Endometrium (tissue), 2 donors: ENCODE results near the gene GIMD1.
"Not testable (repeated sequence)": the region's sequence is repeated elsewhere in the genome, so short reads cannot be mapped to it uniquely, and the experiment has no call there.

ENCODE experiments used
- FAIRE-seq: peaks from 2 replicates; lab custom pipeline; 2012; peaks lifted over from hg19 to GRCh38; lab: Jason Lieb, UNC
- donor health status: control.
- donor health status: control.

GIMD1 gene

DNA sequence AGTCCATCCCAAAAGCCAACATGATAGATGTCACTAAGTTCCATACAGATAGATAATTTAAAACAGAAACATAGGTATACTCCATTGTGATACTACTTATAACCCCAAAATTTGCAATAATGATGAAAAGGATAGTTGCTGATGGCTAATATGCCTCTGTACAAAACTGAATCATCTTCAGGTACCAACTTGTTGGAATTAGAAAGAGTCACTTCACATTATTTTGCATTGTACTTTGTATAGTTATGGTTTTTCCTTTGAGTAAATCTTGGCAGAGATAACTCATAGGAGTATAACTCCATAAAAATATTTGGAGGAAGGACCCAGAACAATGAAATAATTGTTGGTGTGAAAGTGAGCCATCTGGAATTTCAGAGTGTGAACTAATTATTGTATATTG lies 17.6 kb downstream of the GIMD1 start:
- FAIRE-seq, result no peak

DNA sequence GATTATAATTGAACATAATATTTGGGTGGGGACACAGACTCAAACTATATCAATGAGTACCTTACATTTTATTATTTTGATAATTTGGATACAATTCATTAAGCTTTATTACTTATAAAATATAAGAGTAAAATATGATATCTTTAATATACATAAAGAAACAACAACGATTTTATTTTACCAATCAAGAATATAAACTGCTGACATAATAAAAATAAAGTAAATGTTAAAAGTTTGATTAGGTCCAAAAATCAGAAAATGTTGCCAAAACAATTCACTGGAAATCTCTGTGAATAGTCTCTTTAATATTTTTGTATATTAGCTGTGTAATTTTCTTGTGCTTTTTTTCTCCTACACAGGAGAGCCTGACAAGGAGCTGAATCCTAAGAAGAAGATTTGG lies 21.4 kb downstream of the GIMD1 start:
- FAIRE-seq, result no peak

DNA sequence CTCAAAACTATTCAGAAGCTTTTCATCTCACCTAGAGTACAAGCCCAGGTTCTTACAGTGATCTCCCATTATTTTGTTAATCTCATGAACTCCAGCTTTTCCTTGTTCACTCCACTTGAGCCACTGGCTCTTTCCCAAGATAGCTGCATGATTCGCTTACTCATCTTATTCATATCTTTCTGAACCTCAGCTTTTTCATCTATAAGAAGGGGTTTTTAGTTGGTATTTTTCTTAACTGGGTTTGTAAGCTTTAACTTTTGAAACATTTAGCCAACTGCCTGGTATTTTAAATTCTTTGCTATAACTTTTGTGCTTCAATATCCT lies 24.0 kb downstream of the GIMD1 start:
- no peak for FAIRE-seq

DNA sequence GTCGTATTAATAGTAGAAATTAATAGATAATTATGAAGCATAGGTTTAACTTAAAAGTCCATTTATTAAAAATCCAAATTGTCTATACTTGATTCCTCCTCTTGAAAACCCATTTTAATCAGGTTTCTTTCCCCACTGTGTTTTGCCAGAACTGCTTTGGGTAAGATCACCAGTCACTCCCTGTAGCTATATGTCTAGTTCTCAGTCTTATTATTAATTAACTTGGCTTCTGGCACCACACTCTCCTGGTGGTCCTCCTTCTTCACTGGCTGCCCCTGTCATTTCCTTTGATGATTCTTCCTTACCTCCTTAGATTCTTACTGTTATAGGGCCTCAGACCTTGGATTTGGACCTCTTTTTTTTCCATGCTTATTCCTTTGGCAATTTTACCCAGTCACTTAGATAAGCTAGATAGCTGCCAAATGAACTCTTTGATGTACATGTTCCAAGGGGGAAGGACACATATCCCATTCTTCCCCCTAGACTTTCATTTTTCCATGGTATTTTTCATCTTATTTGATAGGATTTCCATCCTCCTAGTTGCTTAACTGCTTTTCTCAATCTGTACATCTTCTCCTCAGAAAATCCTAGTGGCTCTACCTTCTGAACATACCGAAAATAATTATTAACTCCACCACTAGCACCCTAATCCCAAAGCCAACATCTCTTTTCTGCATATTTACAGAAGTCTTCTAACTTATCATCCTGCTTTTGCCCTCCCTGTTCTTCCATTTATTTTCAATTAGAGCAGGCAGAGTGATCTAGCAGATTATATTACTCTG lies 24.5 kb downstream of the GIMD1 start:
- no peak for FAIRE-seq

DNA sequence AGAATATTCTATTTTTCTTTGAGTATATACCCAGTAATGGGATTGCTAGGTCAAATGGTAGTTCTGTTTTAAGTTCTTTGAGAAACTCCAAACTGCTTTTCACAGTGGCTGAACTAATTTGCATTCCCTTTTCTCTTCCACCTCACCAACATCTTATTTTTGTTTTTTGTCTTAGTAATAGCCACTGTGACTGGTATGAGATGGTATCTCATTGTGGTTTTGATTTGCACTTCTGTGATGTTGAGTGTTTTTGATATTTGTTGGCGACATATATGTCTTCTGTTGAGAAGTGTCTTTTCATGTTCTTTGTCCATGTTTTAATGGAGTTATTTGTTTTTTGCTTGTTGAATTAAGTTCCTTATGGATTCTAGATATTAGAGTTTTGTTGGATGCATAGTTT lies 27.8 kb downstream of the GIMD1 start:
- no peak for FAIRE-seq

DNA sequence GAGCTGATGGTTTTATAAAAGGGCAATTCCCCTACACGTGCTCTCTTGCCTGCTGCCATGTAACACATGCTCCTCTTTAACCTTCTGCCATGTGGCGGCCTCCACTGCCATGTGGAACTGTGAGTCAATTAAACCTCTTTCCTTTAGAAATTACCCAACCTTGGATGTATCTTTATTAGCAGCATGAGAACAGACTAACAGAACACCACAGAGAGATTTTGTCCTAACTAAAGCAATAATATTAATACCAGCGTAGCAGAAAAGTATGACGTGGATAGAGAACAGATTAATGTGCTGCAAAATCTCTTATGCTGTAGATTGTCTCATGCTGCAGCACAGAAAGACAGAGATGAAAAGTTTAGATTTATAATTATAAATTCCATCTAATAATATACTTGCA lies 29.1 kb downstream of the GIMD1 start:
- no peak for FAIRE-seq

DNA sequence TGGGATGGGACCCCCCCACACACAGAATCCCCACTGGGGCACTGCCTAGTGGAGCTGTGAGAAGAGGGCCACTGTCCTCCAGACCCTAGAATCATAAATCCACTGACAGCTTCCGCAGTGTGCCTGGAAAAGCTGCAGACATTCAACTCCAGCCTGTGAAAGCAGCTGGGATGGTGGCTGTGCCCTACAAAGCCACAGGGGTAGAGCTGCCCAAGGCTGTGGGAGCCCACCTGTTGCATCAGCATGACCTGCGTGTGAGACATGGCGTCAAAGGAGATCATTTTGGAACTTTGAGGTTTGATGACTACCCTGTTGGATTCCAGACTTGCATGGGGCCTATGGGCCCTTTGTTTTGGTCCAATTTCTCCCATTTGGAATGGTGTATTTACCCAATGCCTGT lies 29.9 kb downstream of the GIMD1 start:
- FAIRE-seq, result no peak

DNA sequence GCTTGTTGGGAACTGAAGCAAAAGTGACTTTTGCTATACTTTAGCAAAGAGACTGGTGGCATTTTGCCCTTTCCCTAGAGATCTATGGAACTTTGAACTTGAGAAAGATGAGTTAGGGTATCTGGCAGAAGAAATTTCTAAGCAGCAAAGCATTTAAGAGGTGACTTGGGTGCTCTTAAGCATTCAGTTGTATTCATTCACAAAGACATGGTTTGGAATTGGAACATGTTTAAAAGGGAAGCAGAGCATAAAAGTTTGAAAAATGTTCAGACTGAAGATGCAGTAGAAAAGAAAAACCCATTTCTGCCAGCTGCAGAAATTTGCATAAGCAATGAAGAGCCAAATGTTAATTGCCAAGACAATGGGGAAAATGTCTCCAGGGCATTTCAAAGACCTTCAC lies 30.7 kb downstream of the GIMD1 start:
- no peak for FAIRE-seq

DNA sequence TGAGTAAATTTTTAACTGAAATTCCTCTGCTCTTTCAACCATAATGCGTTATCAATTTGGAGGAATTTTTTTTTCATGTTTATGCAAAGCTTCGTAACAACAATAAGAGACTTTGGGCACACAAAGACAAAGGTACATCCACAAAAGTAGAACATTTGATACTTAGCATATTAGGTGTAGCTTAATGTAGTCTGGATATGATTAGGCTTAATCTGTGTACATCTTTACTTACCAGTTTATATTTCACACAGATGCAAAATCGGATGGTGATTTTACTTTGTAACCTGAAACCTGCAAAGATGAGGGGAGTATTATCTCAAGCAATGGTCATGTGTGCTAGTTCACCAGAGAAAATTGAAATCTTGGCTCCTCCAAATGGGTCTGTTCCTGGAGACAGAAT lies 32.0 kb downstream of the GIMD1 start:
- no peak for FAIRE-seq

DNA sequence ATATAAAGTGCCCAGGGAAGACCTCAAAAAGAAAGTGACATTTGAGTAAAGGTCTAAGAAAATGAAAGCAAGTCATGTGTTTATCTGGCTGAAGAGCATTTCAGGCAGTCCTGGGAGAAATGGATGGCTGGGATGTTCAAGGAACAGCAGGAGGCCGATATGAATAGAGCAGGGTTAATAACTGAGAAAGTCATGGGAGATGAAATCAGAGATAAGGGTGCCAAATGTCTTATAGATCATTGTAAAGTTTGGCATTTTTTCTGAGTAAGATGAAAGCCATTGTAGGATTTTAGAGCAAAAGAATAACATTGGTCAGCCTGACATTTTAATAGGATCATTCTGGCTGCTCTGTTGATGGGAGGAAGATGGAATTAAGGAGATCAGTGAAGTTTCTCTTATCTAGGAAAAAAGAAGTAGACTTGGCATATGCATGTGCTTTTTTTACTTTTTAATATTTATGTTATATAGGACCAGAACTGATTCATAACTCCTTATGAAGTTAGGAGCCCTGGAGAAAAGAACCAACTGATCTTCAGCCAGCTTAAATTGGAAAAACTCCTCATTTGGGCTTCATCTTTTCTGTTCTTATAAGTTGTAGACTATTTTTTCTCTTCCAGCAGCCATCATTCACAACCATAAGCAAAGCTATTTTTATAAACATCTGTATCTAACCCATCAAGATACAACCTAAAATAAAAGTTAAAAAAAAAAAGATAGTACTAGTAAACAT lies 33.7 kb downstream of the GIMD1 start:
- no peak for FAIRE-seq

DNA sequence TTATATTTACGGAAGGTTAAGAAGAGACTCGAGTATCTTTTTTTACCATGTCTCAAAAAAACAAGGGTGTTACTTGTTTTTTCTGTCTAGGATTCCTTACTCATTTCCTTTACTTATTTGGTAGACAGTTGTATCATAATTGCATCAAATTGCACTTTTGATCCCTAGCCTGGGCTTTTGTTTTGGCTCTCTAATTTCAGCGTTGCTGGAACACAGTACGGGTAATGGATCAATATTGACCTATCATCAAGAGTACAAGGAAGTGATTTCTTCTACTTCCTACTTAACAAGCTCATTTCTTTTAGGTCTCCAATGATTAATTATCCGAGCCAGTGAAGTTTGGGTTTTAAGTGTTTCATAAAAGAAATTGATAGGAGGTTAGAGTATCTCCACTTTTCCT lies 35.4 kb downstream of the GIMD1 start:
- no peak for FAIRE-seq

DNA sequence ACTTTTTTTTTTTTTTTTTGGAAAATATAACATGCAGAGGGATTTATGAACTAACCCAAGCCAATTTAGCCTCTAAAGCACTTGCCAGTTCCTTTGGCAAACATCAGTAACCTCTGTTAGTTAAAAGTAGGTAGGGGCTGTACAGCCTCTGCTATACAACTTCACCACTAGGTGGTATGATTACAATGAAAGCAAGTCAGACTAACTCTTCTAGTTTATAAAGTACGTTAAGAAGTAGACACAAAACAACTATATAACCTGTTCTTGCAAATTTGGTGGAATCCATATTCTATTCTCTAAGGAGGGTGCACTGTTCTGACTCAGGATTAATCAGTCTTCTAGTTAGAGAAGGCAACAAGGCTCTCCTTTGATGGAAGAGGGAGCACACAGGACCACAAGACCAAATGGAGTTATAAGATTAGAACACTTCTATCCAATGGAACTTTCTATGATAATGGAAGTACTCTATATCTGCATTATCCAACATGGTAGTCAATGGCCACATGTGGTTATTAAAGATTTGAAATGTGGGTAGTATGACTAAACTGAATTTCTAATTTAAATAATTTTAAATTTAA lies 39.4 kb downstream of the GIMD1 start:
- FAIRE-seq, result peak; percentile 63

DNA sequence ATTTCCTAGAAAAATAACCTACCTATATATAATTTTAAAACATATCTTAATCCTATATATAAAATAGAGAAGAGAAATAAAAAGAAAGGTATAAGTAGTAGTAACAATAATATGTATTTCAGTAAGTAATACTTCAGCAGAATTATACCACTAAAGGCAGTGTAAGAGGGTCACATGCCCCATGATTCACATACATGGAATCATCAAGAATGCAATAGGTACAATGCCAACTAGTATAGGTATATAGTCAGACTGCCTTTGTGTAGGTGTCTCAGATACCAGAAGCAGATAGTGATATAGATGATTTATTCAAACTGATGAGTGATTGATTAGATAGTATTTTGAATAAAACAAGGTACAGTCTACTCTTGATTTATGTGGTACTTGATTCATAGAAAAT lies 42.8 kb downstream of the GIMD1 start:
- no peak for FAIRE-seq

DNA sequence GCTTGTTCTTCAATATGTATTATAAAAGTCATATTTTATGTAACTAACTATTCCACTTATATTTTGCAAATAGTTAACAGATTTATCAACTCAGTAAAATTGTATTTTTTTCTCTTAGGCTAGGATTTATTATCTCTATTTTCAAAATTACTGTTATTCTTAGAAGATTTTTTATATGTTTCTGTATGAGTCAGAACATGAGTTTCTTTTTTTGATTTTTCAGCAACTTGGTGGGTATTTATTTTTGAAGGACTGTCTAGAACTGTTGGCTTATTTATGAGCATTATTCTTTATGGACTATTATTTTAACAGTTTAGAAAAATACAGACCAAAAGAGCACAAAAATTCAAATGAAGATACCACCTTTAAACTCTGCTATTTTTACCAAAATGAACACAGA lies 45.5 kb downstream of the GIMD1 start:
- FAIRE-seq, result peak; percentile 50

DNA sequence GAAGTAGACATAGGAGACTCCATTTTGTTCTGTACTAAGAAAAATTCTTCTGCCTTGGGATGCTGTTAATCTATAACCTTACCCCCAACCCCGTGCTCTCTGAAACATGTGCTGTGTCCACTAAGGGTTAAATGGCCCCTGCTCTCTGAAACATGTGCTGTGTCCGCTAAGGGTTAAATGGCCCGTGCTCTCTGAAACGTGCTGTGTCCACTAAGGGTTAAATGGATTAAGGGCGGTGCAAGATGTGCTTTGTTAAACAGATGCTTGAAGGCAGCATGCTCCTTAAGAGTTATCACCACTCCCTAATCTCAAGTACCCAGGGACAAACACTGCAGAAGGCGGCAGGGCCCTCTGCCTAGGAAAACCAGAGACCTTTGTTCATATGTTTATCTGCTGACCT lies 46.8 kb downstream of the GIMD1 start:
- FAIRE-seq, result not testable (repeated sequence)

DNA sequence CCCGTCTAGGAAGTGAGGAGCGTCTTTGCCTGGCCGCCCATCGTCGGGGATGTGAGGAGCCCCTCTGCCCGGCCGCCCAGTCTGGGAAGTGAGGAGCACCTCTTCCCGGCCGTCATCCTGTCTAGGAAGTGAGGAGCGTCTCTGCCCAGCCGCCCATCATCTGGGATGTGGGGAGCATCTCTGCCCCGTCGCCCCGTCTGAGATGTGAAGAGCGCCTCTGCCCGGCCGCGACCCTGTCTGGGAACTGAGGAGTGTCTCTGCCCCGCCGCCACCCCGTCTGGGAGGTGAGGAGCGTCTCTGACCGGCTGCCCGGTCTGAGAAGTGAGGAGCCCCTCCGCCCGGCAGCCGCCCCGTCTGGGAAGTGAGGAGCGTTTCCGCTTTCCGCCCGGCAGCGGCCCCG lies 47.4 kb downstream of the GIMD1 start:
- FAIRE-seq, result not testable (repeated sequence)

DNA sequence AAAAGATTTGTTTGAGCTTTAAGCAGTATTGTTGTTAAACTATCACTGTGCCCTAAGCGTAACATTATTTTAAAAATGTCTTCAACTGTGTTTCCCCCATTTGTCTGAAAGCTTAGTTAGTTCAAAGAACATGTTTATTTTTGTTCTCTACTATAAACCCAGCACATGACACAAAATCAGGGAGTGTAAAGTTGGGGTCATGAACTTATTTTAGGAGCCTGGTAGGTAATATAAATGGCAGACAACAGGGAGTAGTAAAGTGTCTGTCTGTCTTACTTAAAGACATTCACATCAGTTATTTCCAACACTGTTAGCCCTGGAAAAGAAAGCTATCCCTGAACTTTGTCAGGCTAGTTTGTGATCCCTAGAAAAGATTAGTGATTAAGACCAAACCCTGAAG lies 48.3 kb downstream of the GIMD1 start:
- FAIRE-seq, result no peak

DNA sequence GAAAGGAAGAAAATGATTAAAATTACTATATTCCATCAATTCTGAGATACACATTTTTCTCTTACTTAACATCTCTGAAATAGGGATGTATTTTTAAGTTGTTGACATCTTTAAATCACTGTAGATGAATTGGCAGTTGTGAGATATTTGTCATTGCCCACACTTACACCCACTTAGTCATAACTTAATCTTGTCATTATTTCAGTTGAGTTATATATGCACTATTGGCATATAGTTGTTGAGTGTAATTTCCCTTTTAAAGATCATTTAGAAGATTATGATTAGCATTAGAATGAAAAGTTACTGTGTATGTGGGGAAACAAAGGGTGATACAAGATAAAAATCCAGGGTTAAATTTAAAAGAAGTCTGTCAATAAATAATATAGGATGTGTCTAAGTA lies 50.1 kb downstream of the GIMD1 start:
- FAIRE-seq, result no peak

DNA sequence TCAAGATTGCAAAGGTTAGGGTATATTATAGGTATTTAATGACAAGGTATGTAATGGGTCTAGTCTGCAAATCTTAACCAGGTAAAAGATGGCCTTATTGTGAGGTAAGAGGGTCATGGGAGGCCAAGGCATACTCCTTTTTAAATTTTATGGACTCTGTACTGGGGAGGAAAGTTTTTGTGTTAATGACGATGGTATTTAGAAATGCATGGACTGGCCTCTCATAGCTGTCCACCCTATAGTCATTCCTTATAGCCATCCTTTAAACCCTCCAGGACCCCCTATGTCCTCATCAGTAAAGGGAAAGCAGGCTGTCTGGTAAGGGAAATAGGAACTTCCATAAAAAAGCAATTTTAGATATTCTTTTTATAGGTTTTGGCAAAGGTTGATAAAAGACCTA lies 50.8 kb downstream of the GIMD1 start:
- FAIRE-seq, result no peak

DNA sequence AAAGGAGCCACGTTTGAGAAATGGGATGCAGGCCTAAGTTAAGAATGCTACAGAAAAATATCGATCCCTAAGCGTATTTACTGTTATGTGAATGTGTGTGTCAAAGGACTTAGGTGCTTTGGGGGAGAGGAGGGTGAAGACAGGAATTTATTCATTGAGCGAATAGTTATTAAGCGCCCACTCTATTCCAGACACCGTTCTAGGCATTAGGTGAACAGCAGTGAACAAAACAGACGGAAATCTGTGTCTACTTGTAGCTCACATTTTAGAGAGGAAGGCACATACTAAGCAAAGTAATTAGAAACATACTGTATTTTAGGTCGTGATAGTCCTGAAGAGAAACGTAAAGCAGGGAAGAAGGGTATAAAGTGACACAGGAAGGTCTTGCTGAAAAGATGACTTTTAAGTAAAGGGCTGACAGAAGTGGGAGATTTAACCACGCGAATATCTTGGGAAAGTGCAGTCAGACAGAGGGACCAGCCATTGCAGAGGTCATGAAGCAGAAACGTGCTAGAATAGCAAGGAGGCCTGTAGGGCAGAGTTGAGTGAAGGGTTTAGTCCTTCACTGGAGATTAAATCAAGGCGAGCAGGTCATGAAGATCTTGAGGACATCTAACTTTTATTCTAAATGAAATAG lies 51.7 kb downstream of the GIMD1 start:
- no peak for FAIRE-seq

DNA sequence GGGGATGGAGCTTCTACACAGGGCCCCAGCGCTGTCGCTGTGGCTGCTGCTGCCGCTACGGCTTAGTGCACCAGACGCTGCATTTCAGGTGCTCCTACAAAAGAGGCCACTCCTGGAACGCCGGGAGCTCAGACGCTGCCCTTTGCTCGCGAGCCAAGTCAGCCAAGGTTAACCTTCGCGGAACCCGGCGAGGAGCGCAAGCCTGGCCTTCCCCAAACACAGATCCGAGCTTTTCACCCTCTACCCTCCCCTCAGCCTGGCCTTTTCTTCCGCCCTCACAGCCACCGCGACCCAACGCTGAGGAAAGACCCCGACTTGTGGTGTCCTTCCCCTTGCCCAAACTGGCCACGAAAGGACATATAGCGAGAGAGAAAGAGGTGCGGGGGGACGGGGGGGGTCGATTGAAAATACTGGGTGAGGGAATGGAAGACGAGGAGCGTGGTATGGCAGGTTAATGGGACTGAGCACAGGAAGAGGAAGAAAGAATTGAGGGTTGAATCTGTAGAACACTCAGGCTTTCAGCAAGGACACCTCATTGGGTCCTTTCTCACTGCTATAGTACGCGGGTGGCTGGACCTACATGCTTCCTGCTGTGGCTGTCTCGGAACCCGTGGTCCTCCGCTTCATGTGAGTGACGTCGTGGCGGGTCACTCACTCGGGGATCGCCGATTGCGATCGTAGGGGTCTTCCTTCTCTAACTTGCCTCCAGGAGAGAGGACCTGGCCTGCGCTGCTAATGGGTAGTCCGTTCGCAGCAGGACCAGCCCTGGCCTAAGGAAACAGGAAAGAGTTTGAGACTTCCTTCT lies 52.4 kb downstream of the GIMD1 start, which contains the start of the genes AIMP1 and TBCK:
Gene AIMP1 (plus strand): TSS at position 583 of the 805 bp plus-strand sequence. CDS start 8,460 bp downstream, outside the sequence.
Gene TBCK (minus strand): TSS at position 242 of the 805 bp plus-strand sequence. CDS start 7,249 bp downstream, outside the sequence.
- FAIRE-seq, result peak; percentile 26

DNA sequence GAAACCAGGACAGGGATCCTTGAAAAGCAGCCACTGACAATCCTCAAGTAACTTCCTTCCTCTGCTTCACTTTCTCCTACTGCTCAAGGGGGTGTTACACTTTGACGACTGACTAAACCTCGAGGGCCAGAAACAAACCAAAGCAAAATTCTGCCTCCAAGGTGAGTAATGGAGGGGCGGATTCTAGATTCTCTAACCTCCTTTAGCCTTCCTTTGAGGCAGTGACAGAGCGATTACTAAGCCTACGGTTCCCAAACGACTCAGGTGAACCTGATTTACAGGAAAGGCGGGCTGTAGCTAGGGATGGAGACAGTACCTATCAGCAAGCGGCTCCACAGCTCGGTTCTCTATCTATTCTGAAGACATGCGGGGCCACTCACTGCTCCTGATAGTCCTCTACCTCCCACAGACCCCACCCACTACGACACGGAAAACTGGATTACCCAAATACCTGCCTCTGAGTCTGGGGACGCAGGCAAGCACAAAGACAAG lies 53.1 kb downstream of the GIMD1 start:
- no peak for FAIRE-seq
